ENCODE results near the gene GTPBP2.
"Not testable (repeated sequence)": the region's sequence is repeated elsewhere in the genome, so short reads cannot be mapped to it uniquely, and the experiment has no call there.

GTPBP2 gene

GRCh38 chr6:43657221-43657802, 28.2 kb upstream of the GTPBP2 start:
- no peak for DNase-seq

GRCh38 chr6:43652822-43653221, 23.8 kb upstream of the GTPBP2 start:
- DNase-seq, result not testable (repeated sequence)

- DNase-seq, result no peak
These were observed 19.2 kb upstream of the GTPBP2 start for GRCh38 chr6:43648248-43648647.

- no peak for DNase-seq
These were observed 18.5 kb upstream of the GTPBP2 start for GRCh38 chr6:43647613-43648012.

GRCh38 chr6:43645613-43645964, 16.5 kb upstream of the GTPBP2 start:
- no peak for DNase-seq

- DNase-seq, result peak; percentile 70
These were observed 16.0 kb upstream of the GTPBP2 start, which contains the start of gene RSPH9 for GRCh38 chr6:43644940-43645612. RSPH9 (plus strand) TSS chr6:43645036; CDS start chr6:43645099, 63 bp downstream.

- no peak for DNase-seq
These were observed 11.1 kb upstream of the GTPBP2 start for GRCh38 chr6:43639984-43640800.

- DNase-seq, result peak; percentile 31
These were observed 7.2 kb upstream of the GTPBP2 start for GRCh38 chr6:43636308-43636659.

GRCh38 chr6:43635387-43636307, 6.6 kb upstream of the GTPBP2 start, which contains the start of gene MAD2L1BP:
MAD2L1BP (plus strand) TSS chr6:43635840; CDS start chr6:43635876, 36 bp downstream.
- peak; percentile 86 for DNase-seq

- DNase-seq, result no peak
These were observed 5.7 kb upstream of the GTPBP2 start for GRCh38 chr6:43634702-43635303.

GRCh38 chr6:43633002-43633401, 3.9 kb upstream of the GTPBP2 start:
- DNase-seq, result not testable (repeated sequence)

- no peak for DNase-seq
These were observed 2.0 kb upstream of the GTPBP2 start for GRCh38 chr6:43630980-43631619.

- peak; percentile 84 for DNase-seq
These were observed 639 bp upstream of the GTPBP2 start for GRCh38 chr6:43629505-43630300.

GRCh38 chr6:43628393-43629103, 516 bp downstream of the GTPBP2 start:
- DNase-seq, result peak; percentile 59

GRCh38 chr6:43627008-43627825, 1.8 kb downstream of the GTPBP2 start:
- no peak for DNase-seq

- no peak for DNase-seq
These were observed 3.6 kb downstream of the GTPBP2 start for GRCh38 chr6:43625393-43625992.

GRCh38 chr6:43624786-43625288, 4.2 kb downstream of the GTPBP2 start:
- DNase-seq, result no peak

Measured in activated T-cell treated with anti-CD3 and anti-CD28 coated beads, Interleukin-2, amount 50 U/mL, for 1 hour (primary cell).